GM23248 (cell line): ENCODE results near the gene FGGY.

Experiments used
- EZH2 ChIP-seq: fragments of 200-600 bp; sonication (generic); IDR thresholded peaks from 2 replicates; pipeline ENCODE4 v1.6.1; 2018; ENCODE audit warnings: antibody characterized with exemption, mild to moderate bottlenecking; ENCODE audit not compliant: insufficient read depth, poor library complexity, severe bottlenecking
- EZH2phosphoT487 ChIP-seq: fragments of 200-600 bp; sonication (generic); IDR thresholded peaks from 2 replicates; pipeline ENCODE4 v1.6.1; 2018; ENCODE audit warnings: antibody characterized with exemption, moderate library complexity, mild to moderate bottlenecking, low read depth; ENCODE audit not compliant: insufficient read depth

GRCh38 chr1:59743324-59744091 is 446.6 kb downstream of the FGGY start:
- TF ChIP-seq EZH2, result no peak
- TF ChIP-seq EZH2phosphoT487, result no peak
